HEK293 (cell line): ENCODE data around the gene BLTP3A.
A peak's percentile ranks its signal among the peaks of the same experiment; 100 is the strongest.

ENCODE experiments used
- CTCF ChIP-seq: fragments of 450-650 bp; formaldehyde crosslinking; IDR thresholded peaks from 2 replicates; pipeline ENCODE4 v1.5.1; 2016; ENCODE audit warnings: missing biosample characterization, missing genetic modification characterization
- ZBTB26 ChIP-seq: fragments of 450-650 bp; formaldehyde crosslinking; optimal IDR thresholded peaks from 2 replicates; pipeline ENCODE3; 2016; ENCODE audit warnings: missing biosample characterization, mild to moderate bottlenecking, missing genetic modification characterization
- ZBTB48 ChIP-seq: fragments of 450-650 bp; formaldehyde crosslinking; IDR thresholded peaks from 2 replicates; pipeline ENCODE4 v1.5.1; 2016; ENCODE audit warnings: missing biosample characterization, missing genetic modification characterization
- ZNF174 ChIP-seq: fragments of 450-650 bp; formaldehyde crosslinking; IDR thresholded peaks from 2 replicates; pipeline ENCODE4 v1.5.0; 2017; ENCODE audit warnings: missing biosample characterization, mild to moderate bottlenecking, missing genetic modification characterization
- ZNF292 ChIP-seq: fragments of 450-650 bp; formaldehyde crosslinking; IDR thresholded peaks from 2 replicates; pipeline ENCODE4 v1.5.1; 2016; ENCODE audit warnings: low read depth, missing biosample characterization, missing genetic modification characterization, borderline replicate concordance
- ZNF529 ChIP-seq: fragments of 450-650 bp; formaldehyde crosslinking; IDR thresholded peaks from 2 replicates; pipeline ENCODE4 v1.5.1; 2017; ENCODE audit warnings: missing genetic modification characterization, missing biosample characterization; ENCODE audit not compliant: insufficient replicate concordance
- ZNF623 ChIP-seq: fragments of 450-650 bp; formaldehyde crosslinking; IDR thresholded peaks from 2 replicates; pipeline ENCODE4 v1.5.1; 2016; ENCODE audit warnings: missing biosample characterization, missing genetic modification characterization
- ZNF664 ChIP-seq: fragments of 450-650 bp; formaldehyde crosslinking; IDR thresholded peaks from 2 replicates; pipeline ENCODE4 v1.5.1; 2016; ENCODE audit warnings: missing biosample characterization, missing genetic modification characterization
- ZSCAN23 ChIP-seq: fragments of 450-650 bp; formaldehyde crosslinking; IDR thresholded peaks from 2 replicates; pipeline ENCODE4 v1.5.1; 2016; ENCODE audit warnings: missing biosample characterization, missing genetic modification characterization

- TF ChIP-seq ZNF664 (tag by site-specific recombination) = peak; percentile 29; the same call in 1 of the 2 replicates
- TF ChIP-seq CTCF (tag by site-specific recombination) = no peak
- no peak for TF ChIP-seq ZBTB48
- TF ChIP-seq ZNF529 (tag by site-specific recombination) = no peak
- no peak for TF ChIP-seq ZNF623 (tag by site-specific recombination)
- no peak for TF ChIP-seq ZNF292
- TF ChIP-seq ZSCAN23 (tag by site-specific recombination) = 0 out of 2 replicates have a peak, but pooled peaks have one; percentile 16
- no peak for TF ChIP-seq ZNF174
- no peak for TF ChIP-seq ZBTB26 (tag by site-specific recombination)
These were observed 18.4 kb downstream of the BLTP3A start for GRCh38 chr6:34810017-34810882.
